Ecto neural progenitor cell (in vitro differentiated cells): Measurements from ENCODE around the gene CCDC30.

Experiments
- DNase-seq: peaks from one replicate; pipeline ENCODE4 v3.0.0-alpha.2; 2018; ENCODE audit warnings: low spot score

Gene CCDC30

DNA sequence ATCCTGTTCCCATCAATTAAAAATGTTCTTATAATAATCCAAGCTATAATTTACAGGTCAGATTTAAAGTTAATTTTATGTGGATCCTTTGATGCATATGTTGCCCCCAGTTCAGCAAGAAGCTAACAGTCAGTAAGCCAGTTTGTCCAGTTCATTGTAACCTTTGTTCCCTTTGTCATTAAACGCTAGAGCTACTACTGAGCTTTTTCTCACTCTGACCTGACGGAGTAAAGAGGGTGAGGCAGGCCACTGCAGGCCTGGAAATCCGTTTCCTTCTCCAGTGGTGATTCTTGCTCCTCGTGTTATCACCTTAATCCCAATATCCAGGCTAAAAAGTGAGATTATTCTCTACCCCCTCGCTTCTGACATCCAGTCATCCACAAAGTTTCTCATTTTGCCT is 229.4 kb downstream of the CCDC30 start:
- DNase-seq, result no peak

DNA sequence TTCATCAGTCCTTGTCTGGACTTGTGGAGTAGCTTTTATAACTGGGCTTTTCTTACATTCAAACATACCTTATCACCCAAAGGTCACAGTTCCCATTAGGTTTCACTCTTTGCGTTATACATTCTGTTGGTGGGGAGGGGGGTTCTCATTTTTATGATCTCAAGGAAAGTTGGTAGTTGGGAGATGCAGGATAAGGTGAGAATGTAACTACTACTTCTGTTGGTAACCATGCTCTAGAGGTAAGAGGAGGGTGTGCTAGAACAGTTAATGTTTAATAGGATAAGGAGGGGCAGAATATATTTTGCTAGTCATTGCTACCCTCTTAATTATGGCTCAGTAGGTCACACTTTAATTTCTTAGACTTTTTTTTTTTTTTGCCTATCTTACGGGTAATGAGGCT is 229.8 kb downstream of the CCDC30 start:
- no peak for DNase-seq

DNA sequence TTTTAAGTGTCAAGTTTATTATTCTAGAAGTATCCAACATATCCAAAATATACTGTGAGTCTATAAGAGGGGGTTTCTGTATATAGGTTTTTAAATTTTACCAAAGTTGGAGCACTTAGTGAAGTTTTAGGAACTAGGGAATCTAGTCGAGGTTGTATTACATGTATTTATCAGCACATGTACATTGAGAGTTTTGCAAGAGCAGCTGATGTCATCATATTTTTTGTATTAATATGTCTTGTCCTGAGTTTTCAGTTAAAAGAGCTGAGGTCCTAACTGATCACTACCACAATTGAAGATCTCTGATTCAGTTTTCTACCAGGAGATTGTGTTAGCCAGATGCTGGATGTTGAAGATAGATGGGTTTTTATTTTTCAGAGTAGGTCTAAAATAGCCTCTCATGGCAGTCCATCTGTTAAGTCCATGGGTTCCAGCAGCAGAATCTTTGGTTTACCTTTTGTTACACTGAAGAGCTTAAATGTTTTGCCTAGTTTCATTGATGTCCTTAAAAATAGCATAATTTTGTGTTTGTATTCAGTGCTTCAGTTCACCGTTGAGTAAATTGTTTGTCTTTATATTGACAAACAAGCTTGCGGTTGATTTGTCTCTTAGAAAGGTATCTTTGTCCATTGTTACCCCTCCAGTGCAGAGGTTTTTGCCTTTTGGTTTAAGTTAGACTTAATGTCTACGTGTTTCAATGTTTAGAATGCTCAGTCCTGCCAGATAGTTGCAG is 235.2 kb downstream of the CCDC30 start:
- no peak for DNase-seq

DNA sequence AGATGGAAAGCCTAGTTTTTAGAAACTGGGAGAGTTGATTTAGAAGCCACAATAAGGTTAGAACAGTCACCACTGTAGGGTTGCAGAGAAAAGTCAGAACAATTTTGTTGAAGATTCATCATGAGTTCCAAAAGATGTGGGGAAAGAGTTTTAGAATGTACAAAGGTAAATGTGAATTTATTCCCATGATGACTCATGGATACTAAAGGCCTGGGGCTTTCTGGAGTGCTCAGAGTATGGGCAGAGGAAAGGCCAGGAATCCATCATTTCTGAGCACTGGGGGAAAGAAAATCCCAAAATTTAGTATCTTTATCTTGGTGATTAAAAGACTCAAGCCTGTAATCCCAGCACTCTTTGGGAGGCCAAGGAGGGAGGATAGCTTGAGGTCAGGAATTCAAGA is 236.9 kb downstream of the CCDC30 start:
- DNase-seq, result no peak

DNA sequence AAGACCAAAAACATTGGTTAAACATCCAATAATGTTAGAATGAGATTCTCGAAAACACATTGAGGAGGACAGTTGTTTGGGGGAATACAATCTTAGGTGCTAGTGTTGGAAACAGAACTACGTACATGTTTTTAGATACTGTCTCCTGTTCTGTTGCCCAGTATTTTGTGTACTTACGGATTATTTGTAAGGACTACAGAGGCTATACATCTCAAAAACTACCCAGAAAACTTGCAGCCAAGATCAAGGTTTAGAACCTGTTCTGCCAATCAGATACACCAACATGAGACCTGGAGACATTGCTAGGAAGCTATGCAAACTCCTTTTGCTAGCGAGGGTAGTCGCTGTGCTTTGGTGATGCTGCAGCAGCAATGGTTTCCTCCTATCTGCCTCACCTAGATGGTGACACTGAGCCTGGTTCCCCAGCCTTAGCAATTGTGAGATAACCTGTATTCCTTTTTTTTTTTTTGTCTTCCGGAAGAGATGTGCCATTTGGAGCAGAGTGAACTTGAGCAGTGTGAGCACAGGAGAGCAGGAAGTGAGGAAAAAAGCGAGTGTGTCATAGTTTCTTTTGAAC is 240.9 kb downstream of the CCDC30 start:
- no peak for DNase-seq
